CD4-positive, alpha-beta T cell treated with Interleukin-12 subunit alpha and Interleukin-12 subunit beta, for 1 hour (primary cell): Measurements from ENCODE around the gene PLSCR4.
"Not testable (repeated sequence)": the region's sequence is repeated elsewhere in the genome, so short reads cannot be mapped to it uniquely, and the experiment has no call there.

Experiments used
- DNase-seq: peaks from one replicate; pipeline ENCODE4 v3.0.0-alpha.2; 2020

The PLSCR4 gene

GRCh38 chr3:146246526-146246925 is 4.4 kb downstream of the PLSCR4 start:
- DNase-seq, result no peak

GRCh38 chr3:146243559-146243958 is 7.3 kb downstream of the PLSCR4 start:
- no peak for DNase-seq

- DNase-seq, result no peak
These were observed 9.2 kb downstream of the PLSCR4 start for GRCh38 chr3:146241523-146242240.

- no peak for DNase-seq
These were observed 17.4 kb downstream of the PLSCR4 start for GRCh38 chr3:146233487-146233886.

- DNase-seq, result no peak
These were observed 23.4 kb downstream of the PLSCR4 start for GRCh38 chr3:146227486-146227885.

GRCh38 chr3:146226881-146227280 is 24.0 kb downstream of the PLSCR4 start:
- DNase-seq, result no peak

- not testable (repeated sequence) for DNase-seq
These were observed 25.4 kb downstream of the PLSCR4 start for GRCh38 chr3:146225458-146225857.

GRCh38 chr3:146223401-146224373 is 27.2 kb downstream of the PLSCR4 start:
- no peak for DNase-seq

GRCh38 chr3:146222204-146223046 is 28.5 kb downstream of the PLSCR4 start:
- DNase-seq, result no peak

GRCh38 chr3:146221276-146221675 is 29.6 kb downstream of the PLSCR4 start:
- no peak for DNase-seq

GRCh38 chr3:146218880-146219866 is 31.7 kb downstream of the PLSCR4 start:
- DNase-seq, result peak; percentile 27

- DNase-seq, result no peak
These were observed 33.6 kb downstream of the PLSCR4 start for GRCh38 chr3:146217324-146217723.

GRCh38 chr3:146214493-146214892 is 36.4 kb downstream of the PLSCR4 start:
- no peak for DNase-seq

- DNase-seq, result no peak
These were observed 41.5 kb downstream of the PLSCR4 start for GRCh38 chr3:146209371-146209770.

GRCh38 chr3:146203776-146204175 is 47.1 kb downstream of the PLSCR4 start:
- no peak for DNase-seq

GRCh38 chr3:146200461-146201220 is 50.3 kb downstream of the PLSCR4 start:
- no peak for DNase-seq

- no peak for DNase-seq
These were observed 51.1 kb downstream of the PLSCR4 start for GRCh38 chr3:146199762-146200161.

GRCh38 chr3:146196789-146197188 is 54.1 kb downstream of the PLSCR4 start:
- DNase-seq, result no peak

- DNase-seq, result no peak
These were observed 55.3 kb downstream of the PLSCR4 start for GRCh38 chr3:146195605-146196004.

- DNase-seq, result no peak
These were observed 55.9 kb downstream of the PLSCR4 start for GRCh38 chr3:146195030-146195429.

GRCh38 chr3:146191051-146191450 is 59.9 kb downstream of the PLSCR4 start:
- no peak for DNase-seq
